Neuronal stem cell (in vitro differentiated cells): ENCODE measurements around the gene PCNA. TPM values are rescaled to one million over a fixed set of nuclear protein-coding genes. Genes with fewer than 3 reads are reported as not detected.

ENCODE experiments used
- DNase-seq: peaks from one replicate; pipeline ENCODE4 v3.0.0-alpha.2; 2013; ENCODE audit warnings: low spot score
- H2AFZ ChIP-seq: one replicate; pipeline ENCODE4 v1.6.1; 2013; ENCODE audit warnings: mild to moderate bottlenecking, low read length, inconsistent platforms
- H2AK5ac ChIP-seq: 2 replicates; pipeline ENCODE4 v1.6.1; 2013; ENCODE audit warnings: low read depth, mild to moderate bottlenecking, inconsistent platforms, low read length, moderate library complexity, mixed read lengths
- H2BK120ac ChIP-seq: 2 replicates; pipeline ENCODE4 v1.6.1; 2013; ENCODE audit warnings: low read depth, mild to moderate bottlenecking, inconsistent platforms, low read length, moderate library complexity, mixed read lengths
- H2BK12ac ChIP-seq: one replicate; pipeline ENCODE4 v1.6.1; 2013; ENCODE audit warnings: low read length, inconsistent platforms
- H2BK15ac ChIP-seq: 2 replicates; pipeline ENCODE4 v1.6.1; 2013; ENCODE audit warnings: mild to moderate bottlenecking, low read length, inconsistent platforms, mixed read lengths
- H2BK5ac ChIP-seq: one replicate; pipeline ENCODE4 v1.6.1; 2013; ENCODE audit warnings: inconsistent platforms, mild to moderate bottlenecking, low read length, moderate library complexity
- H3K14ac ChIP-seq: one replicate; pipeline ENCODE4 v1.6.1; 2013; ENCODE audit warnings: low read length, inconsistent platforms
- H3K18ac ChIP-seq: 2 replicates; pipeline ENCODE4 v1.6.1; 2013; ENCODE audit warnings: low read length, inconsistent platforms
- H3K23ac ChIP-seq: 2 replicates; pipeline ENCODE4 v1.6.1; 2013; ENCODE audit warnings: low read depth, mild to moderate bottlenecking, mixed read lengths, low read length, inconsistent platforms; ENCODE audit not compliant: poor library complexity
- H3K27ac ChIP-seq: replicated peaks from 3 replicates; pipeline ENCODE4 v1.5.1; 2013; ENCODE audit warnings: low read length, inconsistent platforms
- H3K27me3 ChIP-seq, 3 experiments: 2 replicates each; pipeline ENCODE4 v1.6.1; 2013; ENCODE audit warnings: low read length in 3 of 3, mild to moderate bottlenecking in 2 of 3, inconsistent platforms in 1 of 3, low read depth in 1 of 3, mixed read lengths in 1 of 3, moderate library complexity in 1 of 3; ENCODE audit not compliant: control insufficient read depth in 3 of 3, insufficient read depth in 3 of 3
- H3K36me3 ChIP-seq, 2 donors: replicated peaks in 1 of 2; 2 replicates each; pipeline ENCODE4 v1.6.1; 2013; ENCODE audit warnings: low read length in 2 of 2; ENCODE audit not compliant: control insufficient read depth in 2 of 2, insufficient read depth in 2 of 2
- H3K4ac ChIP-seq: 2 replicates; pipeline ENCODE4 v1.6.1; 2013; ENCODE audit warnings: inconsistent platforms, mild to moderate bottlenecking, low read length, moderate library complexity
- H3K4me1 ChIP-seq, 2 donors: 1 replicate in 1 of 2; 2 replicates in 1 of 2; pipeline ENCODE4 v1.6.1; 2013; ENCODE audit warnings: low read length in 2 of 2, low read depth in 1 of 2; ENCODE audit not compliant: control insufficient read depth in 2 of 2, insufficient read depth in 1 of 2
- H3K4me2 ChIP-seq: one replicate; pipeline ENCODE4 v1.6.1; 2013; ENCODE audit warnings: mild to moderate bottlenecking, low read length, inconsistent platforms; ENCODE audit not compliant: insufficient read depth, poor library complexity, severe bottlenecking
- H3K4me3 ChIP-seq, 2 donors: 2 replicates each; pipeline ENCODE4 v1.5.1; 2013; ENCODE audit warnings: low read length in 2 of 2, mild to moderate bottlenecking in 2 of 2, inconsistent platforms in 1 of 2, moderate library complexity in 1 of 2
- H3K79me1 ChIP-seq: one replicate; pipeline ENCODE4 v1.6.1; 2013; ENCODE audit warnings: low read depth, mild to moderate bottlenecking, inconsistent platforms, low read length, moderate library complexity
- H3K9ac ChIP-seq: one replicate; pipeline ENCODE4 v1.6.1; 2013; ENCODE audit warnings: mild to moderate bottlenecking, low read depth, low read length, inconsistent platforms; ENCODE audit not compliant: poor library complexity
- H3K9me3 ChIP-seq, 2 donors: replicated peaks in 1 of 2; 2 replicates each; pipeline versions ENCODE3 to v1.6.1; 2013; ENCODE audit warnings: low read length in 2 of 2, mild to moderate bottlenecking in 2 of 2, inconsistent platforms in 1 of 2, low read depth in 1 of 2, mixed read lengths in 1 of 2, moderate library complexity in 1 of 2; ENCODE audit not compliant: control insufficient read depth in 2 of 2, insufficient read depth in 1 of 2
- H4K8ac ChIP-seq: one replicate; pipeline ENCODE4 v1.6.1; 2013; ENCODE audit warnings: low read depth, mild to moderate bottlenecking, inconsistent platforms, low read length, moderate library complexity
- H4K91ac ChIP-seq: one replicate; pipeline ENCODE4 v1.6.1; 2013; ENCODE audit warnings: low read length, low read depth, mild to moderate bottlenecking, inconsistent platforms; ENCODE audit not compliant: poor library complexity
- WGBS, 2 donors: extraction: QIAGEN DNeasy Blood & Tissue Kit; methylation state at CpG; one replicate each; pipeline ENCODE4 v1.1.7; 2013; ENCODE audit warnings: missing lambda C conversion rate in 2 of 2, mixed read lengths in 1 of 2; ENCODE audit not compliant: insufficient read length in 2 of 2, insufficient replicate concordance in 1 of 2; ENCODE audit errors: extremely low coverage in 2 of 2; 5-methylcytosine and 5-hydroxymethylcytosine counted together
- polyA plus RNA-seq, 2 experiments: library from polyadenylated mRNA; stranded (reverse); fragments of 200-250 nt; gene quantifications; one replicate each; pipeline ENCODE4 v1.2.3, GENCODE V29; 2013

Gene PCNA
- 214 TPM for polyA plus RNA-seq (2013, experiment 1 of 2)
- 222 TPM for polyA plus RNA-seq (2013, experiment 2 of 2)

- Histone ChIP-seq H3K27ac (peak within 1 kb of the TSS; percentile 83), H3K23ac (peak within 1 kb of the TSS; percentile 87), H3K4me1 (peaks cover 0 to 19% of the 10 kb centered on the region in 2 donors), H4K8ac (no peak within 1 kb of the TSS), H2AFZ (peak within 1 kb of the TSS; percentile 69), H3K4me2 (peak within 1 kb of the TSS; percentile 84), H2BK15ac (no peak within 1 kb of the TSS), H3K79me1 (peaks cover 9% of the 10 kb centered on the region), H3K18ac (peak within 1 kb of the TSS; percentile 97), H3K9me3 (no peaks in the 10 kb centered on the region), H3K36me3 (peaks cover 20 to 45% of the 10 kb centered on the region in 2 donors), H2BK12ac (no peak within 1 kb of the TSS), H3K27me3 (no peaks in the 10 kb centered on the region), H2BK120ac (no peak within 1 kb of the TSS), H2BK5ac (peak within 1 kb of the TSS; percentile 87), H3K14ac (no peak within 1 kb of the TSS), H3K9ac (peak within 1 kb of the TSS; percentile 99), H3K4ac (peak within 1 kb of the TSS; percentile 90), H4K91ac (no peak within 1 kb of the TSS), H3K4me3 (peak within 1 kb of the TSS; percentile 78 to 86), H2AK5ac (no peak within 1 kb of the TSS)
- DNase-seq: peak; percentile 95
- WGBS, 2 donors: no CpG with 5 or more reads among the region's 71 CpGs
Observed at GRCh38 chr20:5119435-5120184, at the start of gene PCNA. Gene PCNA, minus strand, starts transcription at chr20:5119958. Its CDS starts 160 bp downstream, at chr20:5119798.

- Histone ChIP-seq H4K91ac (no peak overlapping the region), H3K14ac (no peak overlapping the region), H2BK5ac (no peak overlapping the region), H3K36me3 (peaks cover 4 to 14% of the 10 kb centered on the region in 2 donors), H2BK12ac (no peak overlapping the region), H2BK120ac (no peak overlapping the region), H2AK5ac (no peak overlapping the region), H2AFZ (no peak overlapping the region), H3K4me2 (no peak overlapping the region), H3K27me3 (no peaks in the 10 kb centered on the region), H3K4me3 (no peak overlapping the region), H3K18ac (no peak overlapping the region), H4K8ac (no peak overlapping the region), H3K23ac (no peak overlapping the region), H3K4me1 (peaks cover 30 to 53% of the 10 kb centered on the region in 2 donors), H3K27ac (no peak overlapping the region), H3K9ac (no peak overlapping the region), H3K4ac (no peak overlapping the region), H2BK15ac (no peak overlapping the region), H3K9me3 (no peaks in the 10 kb centered on the region), H3K79me1 (peaks cover 16% of the 10 kb centered on the region)
- WGBS, 2 donors: no CpG with 5 or more reads among the region's 3 CpGs
- no peak for DNase-seq
Observed at GRCh38 chr20:5168651-5169396, 49.1 kb upstream of the PCNA start.

- H3K9me3 ChIP-seq: no peaks in the 10 kb centered on the region
- no peak overlapping the region for H3K4me2 ChIP-seq
- no peak overlapping the region for H3K18ac ChIP-seq
- H2BK12ac ChIP-seq: no peak overlapping the region
- no peak overlapping the region for H2AFZ ChIP-seq
- H3K36me3 ChIP-seq: peaks cover 0 to 4% of the 10 kb centered on the region in 2 donors
- no peak overlapping the region for H2AK5ac ChIP-seq
- H3K79me1 ChIP-seq: peaks cover 16% of the 10 kb centered on the region
- H3K4ac ChIP-seq: no peak overlapping the region
- H3K27me3 ChIP-seq: no peaks in the 10 kb centered on the region
- no peak overlapping the region for H3K27ac ChIP-seq
- H3K9ac ChIP-seq: no peak overlapping the region
- no peak overlapping the region for H2BK5ac ChIP-seq
- no peak for DNase-seq
- no peak overlapping the region for H3K4me3 ChIP-seq
- no peak overlapping the region for H3K23ac ChIP-seq
- H3K4me1 ChIP-seq: peaks cover 14 to 27% of the 10 kb centered on the region in 2 donors
- H3K14ac ChIP-seq: no peak overlapping the region
- no peak overlapping the region for H4K8ac ChIP-seq
- WGBS, 2 donors: no CpG with 5 or more reads among the region's 13 CpGs
- no peak overlapping the region for H4K91ac ChIP-seq
- H2BK15ac ChIP-seq: no peak overlapping the region
- no peak overlapping the region for H2BK120ac ChIP-seq
Observed at GRCh38 chr20:5164645-5165625, 45.2 kb upstream of the PCNA start.
